Measurements from ENCODE around the gene MRM2.

DNA sequence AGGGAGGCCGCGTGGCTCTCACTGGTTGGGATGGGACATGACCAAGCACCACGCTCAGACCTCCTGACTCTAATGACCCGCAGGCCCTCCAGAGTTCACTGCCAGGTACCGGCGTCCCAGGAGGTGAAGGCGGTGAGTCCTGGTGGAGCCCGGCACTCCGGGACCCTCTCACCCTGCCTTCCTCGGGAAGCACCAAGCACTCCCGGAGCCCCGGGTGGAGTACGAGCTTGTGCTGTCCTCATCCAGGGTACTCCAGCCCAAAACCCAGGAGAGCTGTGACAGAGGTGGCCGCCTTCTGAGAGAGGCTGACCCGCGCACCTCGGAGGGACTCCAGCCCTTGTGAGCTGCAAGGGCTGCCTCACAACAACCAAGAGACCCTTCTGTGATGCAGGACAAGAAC, 18.7 kb downstream of the MRM2 start:
- TF ChIP-seq YY1 (IDR thresholded peaks at IDR 0.05; ENCODE audit: insufficient read depth, insufficient read length) (no peak), SUZ12 (IDR thresholded peaks at IDR 0.05; ENCODE audit: extremely low read depth, insufficient read depth, insufficient read length) (no peak)

Data from NT2/D1 (cell line).